ENCODE data around the gene SMAD2. TPM values are rescaled to one million over a fixed set of nuclear protein-coding genes. Genes with fewer than 3 reads are reported as not detected.
"Not testable (repeated sequence)": the region's sequence is repeated elsewhere in the genome, so short reads cannot be mapped to it uniquely, and the experiment has no call there.

Gene SMAD2
- total RNA-seq, 1 donor from 2014 or later = 70.8 TPM

GRCh38 chr18:47791461-47791985 lies 138.9 kb downstream of the SMAD2 start:
- no peak for DNase-seq

- no peak for DNase-seq
Observed at GRCh38 chr18:47790036-47790435, 140.4 kb downstream of the SMAD2 start.

GRCh38 chr18:47788621-47789020 lies 141.8 kb downstream of the SMAD2 start:
- no peak for DNase-seq

GRCh38 chr18:47781561-47781960 lies 148.9 kb downstream of the SMAD2 start:
- no peak for DNase-seq

- no peak for DNase-seq
Observed at GRCh38 chr18:47780011-47780725, 150.3 kb downstream of the SMAD2 start.

- no peak for DNase-seq
Observed at GRCh38 chr18:47779381-47779780, 151.1 kb downstream of the SMAD2 start.

- DNase-seq = no peak
Observed at GRCh38 chr18:47777626-47778025, 152.8 kb downstream of the SMAD2 start.

GRCh38 chr18:47775961-47776360 lies 154.5 kb downstream of the SMAD2 start:
- DNase-seq = no peak

- DNase-seq = no peak
Observed at GRCh38 chr18:47773931-47774330, 156.5 kb downstream of the SMAD2 start.

- no peak for DNase-seq
Observed at GRCh38 chr18:47772374-47773248, 157.8 kb downstream of the SMAD2 start.

- DNase-seq = no peak
Observed at GRCh38 chr18:47771922-47772321, 158.5 kb downstream of the SMAD2 start.

GRCh38 chr18:47767699-47768098 lies 162.8 kb downstream of the SMAD2 start:
- no peak for DNase-seq

- DNase-seq = not testable (repeated sequence)
Observed at GRCh38 chr18:47767198-47767597, 163.3 kb downstream of the SMAD2 start.

Small RNA genes lying within 50 kb of the gene (small RNA-seq; reads per million reads assigned to genes)
- not detected for gene AC120349.2
- not detected for gene MTCO2P2

All from occipital lobe (tissue), 3 donors.